HFF-Myc (cell line): ENCODE results near the gene PHIP.

ENCODE experiments used
- DNase-seq: peaks from one replicate; pipeline ENCODE4 v3.0.0-alpha.2; 2011; ENCODE audit warnings: low read depth; ENCODE audit errors: extremely low read depth
- H3K4me3 ChIP-seq: replicated peaks from 2 replicates; pipeline ENCODE4 v1.5.1; 2011; ENCODE audit warnings: low read depth, mild to moderate bottlenecking, control low read depth, low read length
- TF ChIP-seq, protein P1 (sequence below): IDR thresholded peaks from 2 replicates; pipeline ENCODE4 v1.5.1; 2012; ENCODE audit warnings: mild to moderate bottlenecking, low read depth, low read length, control low read depth; ENCODE audit errors: missing control alignments

Gene PHIP

DNA sequence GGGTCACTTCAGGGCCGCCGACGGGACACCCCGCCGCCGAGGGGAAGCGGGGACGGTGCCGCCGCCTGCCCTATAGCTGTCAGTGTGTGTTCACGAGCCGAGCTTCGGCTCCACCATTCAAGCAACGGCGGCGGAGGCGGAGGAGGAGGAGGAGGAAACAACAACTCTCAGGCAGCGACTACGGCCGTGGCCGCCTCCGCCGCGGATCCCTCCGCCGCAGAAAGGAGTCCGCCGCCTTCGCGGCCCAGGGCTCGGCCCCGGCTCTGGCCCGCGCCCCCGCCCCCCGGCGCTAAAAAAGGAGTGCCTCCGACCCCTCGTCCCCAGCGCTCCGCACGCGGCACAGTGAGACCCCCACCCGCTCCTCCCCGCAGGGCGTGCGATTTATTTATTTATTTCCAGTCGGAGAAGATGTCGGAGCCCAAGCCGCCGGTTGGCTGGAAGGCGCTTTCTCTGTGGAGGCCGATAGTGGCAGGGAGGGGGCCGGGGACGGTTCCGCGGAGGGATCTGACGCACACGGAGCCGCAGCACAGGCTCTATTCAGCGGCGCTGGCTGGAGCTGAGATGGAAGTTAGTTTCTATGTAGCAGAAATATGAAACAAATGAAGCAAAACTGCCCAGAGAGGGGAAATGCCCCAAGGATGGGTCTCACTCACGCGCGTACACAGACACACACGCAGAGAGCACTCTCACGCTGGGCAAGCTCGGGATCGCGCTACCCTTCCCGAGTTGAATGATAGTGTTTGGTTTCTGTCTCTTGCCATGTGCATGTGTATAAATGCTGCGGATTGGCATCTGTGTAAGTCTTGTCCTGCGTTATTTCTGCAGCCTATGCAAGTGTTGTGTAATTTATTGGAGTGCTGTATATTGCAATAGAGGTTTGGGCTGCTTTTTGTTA is at the start of gene PHIP:
TSS of gene PHIP (minus strand) at position 180 of the 895 bp plus-strand sequence. CDS start 186 bp downstream, outside the sequence.
- H3K4me3 ChIP-seq: peak within 1 kb of the TSS; percentile 69
- TF ChIP-seq, protein P1, sequence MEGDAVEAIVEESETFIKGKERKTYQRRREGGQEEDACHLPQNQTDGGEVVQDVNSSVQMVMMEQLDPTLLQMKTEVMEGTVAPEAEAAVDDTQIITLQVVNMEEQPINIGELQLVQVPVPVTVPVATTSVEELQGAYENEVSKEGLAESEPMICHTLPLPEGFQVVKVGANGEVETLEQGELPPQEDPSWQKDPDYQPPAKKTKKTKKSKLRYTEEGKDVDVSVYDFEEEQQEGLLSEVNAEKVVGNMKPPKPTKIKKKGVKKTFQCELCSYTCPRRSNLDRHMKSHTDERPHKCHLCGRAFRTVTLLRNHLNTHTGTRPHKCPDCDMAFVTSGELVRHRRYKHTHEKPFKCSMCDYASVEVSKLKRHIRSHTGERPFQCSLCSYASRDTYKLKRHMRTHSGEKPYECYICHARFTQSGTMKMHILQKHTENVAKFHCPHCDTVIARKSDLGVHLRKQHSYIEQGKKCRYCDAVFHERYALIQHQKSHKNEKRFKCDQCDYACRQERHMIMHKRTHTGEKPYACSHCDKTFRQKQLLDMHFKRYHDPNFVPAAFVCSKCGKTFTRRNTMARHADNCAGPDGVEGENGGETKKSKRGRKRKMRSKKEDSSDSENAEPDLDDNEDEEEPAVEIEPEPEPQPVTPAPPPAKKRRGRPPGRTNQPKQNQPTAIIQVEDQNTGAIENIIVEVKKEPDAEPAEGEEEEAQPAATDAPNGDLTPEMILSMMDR: no peak
- DNase-seq: peak; percentile 78

- H3K4me3 ChIP-seq: no peak overlapping the region
- no peak for DNase-seq
- TF ChIP-seq, protein P1: no peak
Observed at GRCh38 chr6:79127660-79128059, 49.6 kb upstream of the PHIP start.

DNA sequence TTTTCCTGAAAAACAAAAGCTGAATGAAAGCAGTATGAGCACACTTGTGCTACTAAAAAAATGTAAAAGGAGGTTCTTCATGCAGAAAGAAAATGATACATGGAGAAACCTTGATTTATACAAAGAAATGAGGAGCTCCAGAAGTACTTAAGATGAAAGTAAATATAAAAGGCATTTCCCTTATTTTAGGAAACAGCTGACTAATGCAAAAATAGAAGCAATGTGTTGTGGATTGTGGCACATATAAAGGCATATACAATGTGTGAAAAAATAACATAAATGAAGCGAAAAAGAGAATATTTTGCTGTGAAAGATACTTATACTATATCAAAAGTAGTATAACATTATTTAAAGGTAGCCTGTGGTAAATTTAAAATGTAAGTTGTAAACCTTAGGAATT is 41.2 kb upstream of the PHIP start:
- TF ChIP-seq, protein P1: no peak
- no peak overlapping the region for H3K4me3 ChIP-seq

DNA sequence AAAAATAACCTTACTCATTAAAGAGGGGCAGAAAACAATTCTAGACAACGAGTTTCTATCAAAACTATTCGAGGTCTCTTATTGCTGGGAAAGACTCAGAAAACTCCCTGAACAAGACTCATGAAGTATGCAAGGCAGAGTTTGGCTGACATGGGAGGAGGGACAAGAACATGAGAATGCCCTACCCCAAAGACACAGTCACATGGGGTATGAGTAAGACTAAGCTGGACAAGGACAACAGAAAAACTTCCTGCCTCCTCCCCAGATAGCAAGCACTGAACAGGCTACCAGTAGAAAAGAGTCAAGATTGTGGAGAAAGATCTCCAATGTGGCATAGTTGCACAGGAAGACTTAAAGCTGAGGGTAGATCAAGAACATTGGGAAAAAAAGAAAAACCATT is 39.7 kb upstream of the PHIP start:
- DNase-seq: no peak
- no peak overlapping the region for H3K4me3 ChIP-seq
- TF ChIP-seq, protein P1: no peak

More for the DNA sequence above, 41.2 kb upstream of the PHIP start:
- DNase-seq: no peak

DNA sequence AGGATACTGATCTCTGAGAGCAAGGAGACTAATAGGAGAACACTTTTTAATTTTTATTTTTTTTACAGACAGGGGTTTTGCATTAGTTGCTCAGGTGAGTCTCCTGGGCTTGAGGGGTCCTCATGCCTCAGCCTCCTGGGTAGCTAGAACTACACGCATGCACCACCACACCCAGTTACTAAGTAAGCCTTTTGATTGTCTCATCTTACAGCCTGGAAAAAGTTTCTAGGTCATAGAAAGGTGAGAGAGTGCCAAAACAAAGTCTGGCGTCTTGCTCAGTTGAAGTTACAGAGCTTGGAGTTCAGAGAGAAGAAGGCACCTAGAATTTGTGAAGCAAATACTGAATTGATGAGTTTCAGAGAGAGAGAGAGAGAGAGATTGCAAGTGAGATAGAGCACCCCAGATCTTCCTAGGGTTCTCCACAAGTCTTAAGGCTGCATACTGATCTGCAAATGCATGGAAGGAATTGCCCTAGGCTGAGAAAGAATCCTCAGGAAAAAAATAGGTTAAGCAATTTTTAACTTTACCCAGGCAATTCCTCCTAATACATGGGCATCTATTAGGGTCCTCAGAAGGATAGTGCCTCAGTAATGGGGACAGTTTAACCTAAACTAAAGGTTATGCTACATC is 37.6 kb upstream of the PHIP start:
- TF ChIP-seq, protein P1: no peak
- H3K4me3 ChIP-seq: no peak overlapping the region
- no peak for DNase-seq

- TF ChIP-seq, protein P1: no peak
Observed at GRCh38 chr6:79111549-79111948, 33.5 kb upstream of the PHIP start.

More at GRCh38 chr6:79111549-79111948, 33.5 kb upstream of the PHIP start:
- DNase-seq: no peak
- H3K4me3 ChIP-seq: no peak overlapping the region
